Measurements from ENCODE around the gene ANKRD33.

DNA sequence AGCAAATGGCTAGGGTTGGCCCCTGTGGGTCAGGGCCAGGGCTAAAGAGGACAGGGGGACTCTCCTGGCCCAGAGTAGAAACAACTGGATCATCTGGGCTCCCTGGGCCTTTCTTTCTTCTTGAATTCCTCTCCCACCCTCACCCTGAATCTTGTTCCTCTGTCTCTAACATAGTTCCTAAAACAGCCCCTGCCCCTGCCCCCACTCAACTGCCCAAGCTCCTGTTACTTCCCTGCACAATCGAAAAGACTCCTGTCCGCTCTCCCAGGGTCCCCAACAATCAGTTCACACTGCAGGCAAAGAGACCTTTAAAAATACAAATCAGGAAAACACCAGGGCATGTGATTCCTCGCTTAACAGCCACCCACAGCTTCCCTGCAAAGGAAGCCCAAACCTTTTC, 18.0 kb upstream of the ANKRD33 start:
- TF ChIP-seq, protein P1, sequence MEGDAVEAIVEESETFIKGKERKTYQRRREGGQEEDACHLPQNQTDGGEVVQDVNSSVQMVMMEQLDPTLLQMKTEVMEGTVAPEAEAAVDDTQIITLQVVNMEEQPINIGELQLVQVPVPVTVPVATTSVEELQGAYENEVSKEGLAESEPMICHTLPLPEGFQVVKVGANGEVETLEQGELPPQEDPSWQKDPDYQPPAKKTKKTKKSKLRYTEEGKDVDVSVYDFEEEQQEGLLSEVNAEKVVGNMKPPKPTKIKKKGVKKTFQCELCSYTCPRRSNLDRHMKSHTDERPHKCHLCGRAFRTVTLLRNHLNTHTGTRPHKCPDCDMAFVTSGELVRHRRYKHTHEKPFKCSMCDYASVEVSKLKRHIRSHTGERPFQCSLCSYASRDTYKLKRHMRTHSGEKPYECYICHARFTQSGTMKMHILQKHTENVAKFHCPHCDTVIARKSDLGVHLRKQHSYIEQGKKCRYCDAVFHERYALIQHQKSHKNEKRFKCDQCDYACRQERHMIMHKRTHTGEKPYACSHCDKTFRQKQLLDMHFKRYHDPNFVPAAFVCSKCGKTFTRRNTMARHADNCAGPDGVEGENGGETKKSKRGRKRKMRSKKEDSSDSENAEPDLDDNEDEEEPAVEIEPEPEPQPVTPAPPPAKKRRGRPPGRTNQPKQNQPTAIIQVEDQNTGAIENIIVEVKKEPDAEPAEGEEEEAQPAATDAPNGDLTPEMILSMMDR (conservative IDR thresholded peaks at IDR 0.05; ENCODE audit: low read depth, low read length): no peak
- no peak for TF ChIP-seq EZH2 (IDR thresholded peaks at IDR 0.05; ENCODE audit: borderline replicate concordance, low read depth, low read length, poor library complexity, severe bottlenecking)

Data from A673 (cell line).